HUES6 (cell line): ENCODE measurements around the gene PROKR1.

ENCODE experiments used
- H3K27ac ChIP-seq: 2 replicates; pipeline ENCODE4 v1.7.0; 2013; ENCODE audit warnings: low read depth, mild to moderate bottlenecking, low read length, inconsistent platforms
- H3K27me3 ChIP-seq: 2 replicates; pipeline ENCODE4 v1.6.1; 2013; ENCODE audit warnings: low read length; ENCODE audit not compliant: control insufficient read depth, insufficient read depth
- H3K36me3 ChIP-seq: 2 replicates; pipeline ENCODE4 v1.6.1; 2013; ENCODE audit warnings: low read length; ENCODE audit not compliant: control insufficient read depth, insufficient read depth
- H3K4me1 ChIP-seq: 2 replicates; pipeline ENCODE4 v1.6.1; 2013; ENCODE audit warnings: low read length; ENCODE audit not compliant: control insufficient read depth, insufficient read depth
- H3K4me3 ChIP-seq: 2 replicates; pipeline ENCODE4 v1.5.1; 2013; ENCODE audit warnings: low read depth, low read length
- H3K9ac ChIP-seq: one replicate; pipeline ENCODE4 v1.6.1; 2013; ENCODE audit warnings: mild to moderate bottlenecking, low read length
- H3K9me3 ChIP-seq: 2 replicates; pipeline ENCODE4 v1.6.1; 2013; ENCODE audit warnings: low read depth, low read length; ENCODE audit not compliant: control insufficient read depth, insufficient read depth

The PROKR1 gene

DNA sequence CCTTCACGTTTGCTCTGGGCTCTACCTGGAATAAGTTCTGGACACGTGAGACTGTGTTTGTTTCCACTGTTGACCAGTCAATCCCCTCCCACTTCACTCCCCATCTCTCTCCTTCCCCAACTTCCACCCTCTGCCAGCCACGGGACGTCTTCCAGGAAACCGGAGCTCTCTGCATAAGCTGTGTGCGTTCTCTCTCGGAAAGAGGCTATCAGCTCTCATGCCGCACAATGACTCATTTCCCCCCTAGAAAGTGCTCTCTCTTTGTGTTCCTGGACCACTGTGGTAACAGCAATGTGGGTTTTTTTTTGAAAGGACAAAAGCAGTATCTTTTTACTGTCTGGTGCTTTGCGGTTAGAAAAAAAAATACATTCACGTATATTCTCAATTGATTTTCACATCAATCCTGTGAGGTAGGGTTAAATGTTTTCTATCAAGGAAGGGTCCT, 10.2 kb downstream of the PROKR1 start:
- Histone ChIP-seq H3K9me3 (no peaks in the 10 kb centered on the region), H3K4me1 (0 out of 2 replicates have a peak, but pooled peaks cover 9% of the 10 kb centered on the region), H3K27me3 (no peaks in the 10 kb centered on the region), H3K27ac (no peak overlapping the region), H3K36me3 (peaks cover 3% of the 10 kb centered on the region), H3K4me3 (no peak overlapping the region), H3K9ac (no peak overlapping the region)

DNA sequence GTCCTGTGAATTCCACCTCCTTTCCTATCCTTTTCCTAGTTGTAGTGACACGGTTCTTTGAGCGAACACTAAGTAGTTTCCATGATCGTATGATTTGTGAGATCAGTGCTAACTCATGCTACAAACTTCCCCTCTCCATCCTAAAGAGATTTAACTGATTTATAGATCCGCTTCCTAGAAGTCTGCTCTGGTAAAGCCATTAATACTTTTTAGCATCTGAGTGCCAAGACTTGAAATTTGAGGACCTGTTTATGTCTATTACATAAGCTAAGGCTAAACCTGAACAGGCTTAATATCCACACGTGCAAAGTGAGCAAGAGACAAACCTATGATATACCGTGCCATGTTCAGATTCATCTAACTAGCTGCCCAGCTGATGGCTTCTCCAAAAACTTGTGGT, 14.9 kb downstream of the PROKR1 start:
- no peaks in the 10 kb centered on the region for H3K9me3 ChIP-seq
- no peak overlapping the region for H3K4me3 ChIP-seq
- H3K4me1 ChIP-seq: 0 out of 2 replicates have a peak, but pooled peaks cover 6% of the 10 kb centered on the region
- no peaks in the 10 kb centered on the region for H3K27me3 ChIP-seq
- H3K36me3 ChIP-seq: peaks cover 3% of the 10 kb centered on the region
- no peak overlapping the region for H3K9ac ChIP-seq
- no peak overlapping the region for H3K27ac ChIP-seq

DNA sequence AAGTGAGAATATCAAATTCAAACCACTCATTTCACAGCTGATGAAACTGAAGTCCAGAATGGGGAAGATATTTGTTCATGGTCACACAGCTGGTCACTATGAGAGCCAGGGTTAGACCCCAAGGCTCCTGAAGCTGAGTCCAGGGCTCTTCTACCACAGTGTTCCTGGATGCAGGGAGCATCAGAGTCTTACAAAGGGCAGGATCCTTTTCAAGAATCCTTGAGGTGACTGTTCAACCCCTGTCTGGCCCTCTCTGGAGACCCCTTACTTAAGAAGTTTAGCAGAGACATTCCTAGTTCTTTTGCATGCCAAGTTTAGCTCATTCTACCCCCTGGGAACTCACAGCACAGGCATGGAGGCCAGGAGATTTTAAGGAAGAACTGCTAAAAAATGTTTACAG, 15.7 kb downstream of the PROKR1 start:
- Histone ChIP-seq H3K9me3 (no peaks in the 10 kb centered on the region), H3K27ac (no peak overlapping the region), H3K36me3 (peaks cover 3% of the 10 kb centered on the region), H3K27me3 (no peaks in the 10 kb centered on the region), H3K4me3 (no peak overlapping the region), H3K9ac (no peak overlapping the region), H3K4me1 (no peaks in the 10 kb centered on the region)

DNA sequence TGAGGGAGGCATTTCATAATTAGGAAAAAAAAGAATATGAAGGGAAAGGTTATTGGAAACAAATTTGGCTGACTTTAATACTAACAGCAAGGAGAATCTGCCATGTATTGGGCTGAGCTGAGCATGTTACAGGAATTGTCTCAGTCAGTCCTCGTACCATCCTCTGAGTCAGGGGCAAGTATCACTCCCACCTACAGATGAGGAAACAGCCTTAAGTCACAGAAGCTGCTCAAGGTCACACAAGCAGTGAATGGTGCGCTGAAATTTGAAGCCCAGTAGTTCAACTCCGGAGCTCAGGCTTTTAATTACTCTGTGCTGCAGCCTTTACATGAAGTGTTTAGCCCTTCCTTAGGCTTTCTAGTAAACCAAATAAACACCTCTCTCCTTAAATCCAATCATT, 17.3 kb downstream of the PROKR1 start:
- H3K27ac ChIP-seq: no peak overlapping the region
- no peak overlapping the region for H3K4me3 ChIP-seq
- H3K27me3 ChIP-seq: no peaks in the 10 kb centered on the region

DNA sequence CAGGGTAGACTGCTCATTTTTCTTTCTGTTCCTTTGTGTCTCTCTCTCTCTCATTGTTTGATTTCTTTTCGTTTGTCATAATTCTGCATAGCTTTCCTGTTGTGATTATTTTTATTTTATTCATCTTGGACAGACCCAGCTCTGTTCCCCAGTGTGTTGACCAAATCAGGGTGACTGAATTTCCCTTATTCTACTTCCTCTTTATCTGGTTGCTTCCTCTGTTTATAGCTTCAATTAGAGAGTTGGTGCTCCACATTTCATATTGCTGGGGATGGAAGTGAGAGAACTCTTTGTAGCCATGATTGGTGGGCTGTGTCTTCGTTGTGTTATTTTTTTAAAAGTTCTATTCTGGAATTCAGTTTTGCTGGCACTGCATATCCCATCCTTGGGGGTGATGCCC, 19.1 kb downstream of the PROKR1 start:
- H3K27me3 ChIP-seq: no peaks in the 10 kb centered on the region
- no peak overlapping the region for H3K27ac ChIP-seq
- no peak overlapping the region for H3K9ac ChIP-seq
- peaks cover 1% of the 10 kb centered on the region for H3K9me3 ChIP-seq
- no peaks in the 10 kb centered on the region for H3K36me3 ChIP-seq
- no peak overlapping the region for H3K4me3 ChIP-seq
- no peaks in the 10 kb centered on the region for H3K4me1 ChIP-seq

More for the DNA sequence above, 17.3 kb downstream of the PROKR1 start:
- H3K9ac ChIP-seq: no peak overlapping the region
- H3K9me3 ChIP-seq: no peaks in the 10 kb centered on the region
- no peaks in the 10 kb centered on the region for H3K36me3 ChIP-seq
- H3K4me1 ChIP-seq: no peaks in the 10 kb centered on the region

DNA sequence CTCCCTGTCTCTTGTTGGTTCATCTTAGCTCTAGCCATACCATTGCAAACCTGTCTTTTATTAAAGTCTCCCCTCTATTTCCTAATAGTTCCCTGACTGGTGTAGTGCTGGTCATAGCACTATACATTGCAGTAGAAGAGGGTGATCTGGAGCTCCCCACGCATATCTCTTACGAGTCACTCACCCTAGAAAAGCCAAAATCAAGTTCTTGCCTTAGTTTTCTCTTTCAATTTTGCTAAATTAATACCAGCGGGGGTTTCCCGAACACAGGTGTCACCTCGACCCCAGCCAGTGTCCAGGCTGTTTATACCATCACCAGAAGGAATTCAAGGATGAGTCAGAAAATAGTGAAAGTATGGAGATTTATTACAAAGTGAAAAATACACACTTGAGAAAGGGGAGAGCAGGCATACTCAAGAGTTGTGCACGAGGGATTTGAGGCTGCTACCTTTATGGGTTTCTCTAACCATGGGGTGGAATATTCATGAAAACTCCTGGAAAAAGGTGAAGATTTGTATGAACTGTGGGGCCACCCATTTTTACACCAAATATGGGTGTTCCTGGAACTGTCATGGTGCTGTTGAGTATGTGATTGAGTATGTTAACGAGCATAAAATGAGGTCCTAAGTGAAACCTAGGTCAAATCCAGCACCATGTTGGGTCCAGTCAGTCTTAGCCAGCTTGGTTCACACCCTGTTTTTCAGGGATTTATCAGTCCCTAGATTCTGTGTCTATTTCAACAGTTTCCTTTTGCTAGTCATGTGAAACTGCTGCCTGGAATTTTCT, 20.2 kb downstream of the PROKR1 start:
- Histone ChIP-seq H3K27ac (no peak overlapping the region), H3K36me3 (no peaks in the 10 kb centered on the region), H3K9ac (no peak overlapping the region), H3K27me3 (no peaks in the 10 kb centered on the region), H3K4me3 (no peak overlapping the region), H3K4me1 (no peaks in the 10 kb centered on the region), H3K9me3 (peaks cover 5% of the 10 kb centered on the region)

DNA sequence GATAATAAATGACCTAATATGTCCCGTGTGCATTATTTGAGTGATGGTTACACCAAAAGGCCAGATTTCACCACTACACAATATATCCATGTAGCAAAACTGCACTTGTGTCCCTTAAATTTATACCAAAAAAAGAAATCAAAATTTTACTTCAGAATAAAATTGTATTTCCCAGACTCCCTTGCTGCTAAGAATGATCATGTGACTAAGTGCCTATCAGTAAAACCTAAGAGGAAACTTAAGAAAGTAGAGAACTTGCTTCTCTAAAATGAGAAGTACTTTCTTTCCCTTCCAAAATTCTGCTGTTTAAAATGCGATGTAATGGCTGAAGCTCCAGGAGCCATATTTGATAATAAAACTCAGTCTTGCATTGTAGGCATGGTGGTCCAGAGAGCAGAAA, 24.0 kb downstream of the PROKR1 start:
- no peaks in the 10 kb centered on the region for H3K27me3 ChIP-seq
- no peak overlapping the region for H3K9ac ChIP-seq
- no peaks in the 10 kb centered on the region for H3K36me3 ChIP-seq
- peaks cover 5% of the 10 kb centered on the region for H3K9me3 ChIP-seq
- no peak overlapping the region for H3K4me3 ChIP-seq
- H3K4me1 ChIP-seq: peaks cover 7% of the 10 kb centered on the region
- no peak overlapping the region for H3K27ac ChIP-seq

DNA sequence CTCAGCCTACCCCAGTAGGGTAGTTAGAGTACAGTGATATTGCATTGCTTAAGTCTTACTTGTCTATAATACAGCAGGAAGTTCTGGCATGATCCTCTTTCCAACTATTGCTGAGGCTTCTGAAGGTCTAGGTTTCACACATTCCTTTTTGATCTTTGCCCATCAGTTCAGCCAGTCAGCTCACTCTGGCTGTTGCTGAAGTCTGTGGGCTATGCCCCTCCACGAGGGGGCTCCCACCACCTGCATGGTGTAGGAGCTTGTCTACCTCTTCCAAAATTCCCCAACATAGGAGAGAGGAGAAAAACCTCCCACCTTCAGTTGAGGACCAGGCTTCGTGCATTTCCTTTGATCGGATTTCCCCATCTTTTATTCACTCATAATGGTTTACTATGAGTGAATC, 26.3 kb downstream of the PROKR1 start:
- H3K27ac ChIP-seq: no peak overlapping the region
- H3K4me3 ChIP-seq: no peak overlapping the region
- peaks cover 10% of the 10 kb centered on the region for H3K9me3 ChIP-seq
- H3K36me3 ChIP-seq: no peaks in the 10 kb centered on the region
- H3K9ac ChIP-seq: no peak overlapping the region
- no peaks in the 10 kb centered on the region for H3K27me3 ChIP-seq
- H3K4me1 ChIP-seq: peaks cover 7% of the 10 kb centered on the region

DNA sequence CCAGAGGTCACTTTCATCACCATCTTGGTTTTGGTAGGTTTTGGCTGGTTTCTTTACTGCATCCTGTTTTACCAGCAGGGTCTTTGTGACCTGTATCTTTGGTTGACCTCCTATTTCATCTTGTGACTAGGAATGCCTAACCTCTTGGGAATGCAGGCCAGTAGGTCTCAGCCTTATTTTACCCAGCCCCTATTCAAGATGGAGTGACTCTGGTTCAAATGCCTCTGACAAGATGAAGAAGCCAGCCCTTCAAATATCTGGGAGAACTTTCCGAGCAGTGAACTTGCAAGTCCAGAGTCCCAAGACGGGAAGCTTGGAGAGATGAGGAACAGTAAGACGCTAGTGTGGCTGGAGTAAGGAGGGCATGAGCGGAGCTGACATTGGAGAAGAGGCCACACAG, 28.6 kb downstream of the PROKR1 start:
- no peak overlapping the region for H3K9ac ChIP-seq
- H3K4me3 ChIP-seq: no peak overlapping the region
- H3K4me1 ChIP-seq: peaks cover 7% of the 10 kb centered on the region
- no peaks in the 10 kb centered on the region for H3K27me3 ChIP-seq
- H3K36me3 ChIP-seq: no peaks in the 10 kb centered on the region
- peaks cover 20% of the 10 kb centered on the region for H3K9me3 ChIP-seq
- H3K27ac ChIP-seq: no peak overlapping the region

DNA sequence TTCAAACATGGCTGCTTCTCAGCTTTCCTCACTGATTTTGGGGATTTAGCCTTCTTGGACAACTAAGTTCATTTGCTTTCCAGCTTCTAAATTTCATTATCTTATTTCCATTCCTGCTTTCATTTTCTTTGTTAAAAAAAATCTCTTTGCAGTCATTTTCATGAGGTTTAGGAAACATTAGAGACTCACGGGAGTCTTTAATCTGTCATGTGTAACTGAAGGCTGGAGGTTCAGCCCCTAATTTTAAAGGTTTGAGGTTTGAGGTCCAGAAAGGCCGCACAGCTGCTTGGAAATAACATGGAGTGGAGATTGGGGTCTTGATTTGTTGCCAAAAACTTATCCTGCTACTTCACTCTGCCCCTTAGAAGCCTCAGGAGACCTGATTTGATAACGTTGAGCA, 30.3 kb downstream of the PROKR1 start:
- Histone ChIP-seq H3K4me3 (no peak overlapping the region), H3K27ac (no peak overlapping the region), H3K4me1 (peaks cover 7% of the 10 kb centered on the region), H3K36me3 (no peaks in the 10 kb centered on the region), H3K9me3 (peaks cover 16% of the 10 kb centered on the region; the same call in 1 of the 2 replicates), H3K27me3 (no peaks in the 10 kb centered on the region), H3K9ac (no peak overlapping the region)

DNA sequence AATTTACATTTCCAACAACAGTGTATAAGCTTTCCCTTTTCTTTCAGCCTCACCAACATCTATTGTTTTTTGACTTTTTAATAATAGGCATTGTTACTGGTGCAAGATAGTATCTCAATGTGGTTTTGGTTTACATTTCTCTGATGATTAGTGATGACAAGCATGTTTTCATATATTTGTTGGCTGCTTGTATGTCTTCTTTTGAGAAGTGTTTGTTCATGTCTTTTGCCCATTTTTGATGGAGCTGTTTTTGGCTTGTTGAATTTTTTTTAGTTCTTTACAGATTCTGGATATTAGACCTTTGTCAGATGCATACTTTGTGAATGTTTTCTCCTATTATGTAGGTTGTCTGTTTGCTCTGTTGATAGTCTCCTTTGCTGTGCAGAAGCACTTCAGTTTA, 32.1 kb downstream of the PROKR1 start:
- Histone ChIP-seq H3K27ac (no peak overlapping the region), H3K36me3 (no peaks in the 10 kb centered on the region), H3K9ac (no peak overlapping the region), H3K27me3 (no peaks in the 10 kb centered on the region), H3K9me3 (peaks cover 16% of the 10 kb centered on the region; the same call in 1 of the 2 replicates), H3K4me1 (peaks cover 6% of the 10 kb centered on the region), H3K4me3 (no peak overlapping the region)
